Measurements from ENCODE around the gene NYAP2.

NYAP2 gene

DNA sequence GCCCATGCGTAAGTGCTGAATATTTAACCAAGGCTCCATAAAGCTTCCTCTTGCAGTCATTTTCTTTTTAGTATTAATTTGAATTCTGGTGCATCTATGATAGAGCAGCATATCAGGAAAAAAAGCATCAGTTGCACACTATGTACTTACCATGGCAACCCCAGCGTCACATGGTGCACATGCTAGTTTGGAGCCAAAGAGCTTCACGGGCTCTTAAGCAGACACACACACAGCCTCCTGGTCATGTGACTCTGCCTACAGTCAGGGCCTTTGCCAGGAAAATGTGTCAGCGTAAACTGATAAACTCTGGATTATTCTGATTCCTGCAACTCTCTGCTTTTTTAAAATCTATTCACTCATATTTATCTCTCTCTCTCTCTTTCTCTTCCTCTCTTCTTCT lies 30.2 kb downstream of the NYAP2 start:
- DNase-seq: peak; percentile 39

DNA sequence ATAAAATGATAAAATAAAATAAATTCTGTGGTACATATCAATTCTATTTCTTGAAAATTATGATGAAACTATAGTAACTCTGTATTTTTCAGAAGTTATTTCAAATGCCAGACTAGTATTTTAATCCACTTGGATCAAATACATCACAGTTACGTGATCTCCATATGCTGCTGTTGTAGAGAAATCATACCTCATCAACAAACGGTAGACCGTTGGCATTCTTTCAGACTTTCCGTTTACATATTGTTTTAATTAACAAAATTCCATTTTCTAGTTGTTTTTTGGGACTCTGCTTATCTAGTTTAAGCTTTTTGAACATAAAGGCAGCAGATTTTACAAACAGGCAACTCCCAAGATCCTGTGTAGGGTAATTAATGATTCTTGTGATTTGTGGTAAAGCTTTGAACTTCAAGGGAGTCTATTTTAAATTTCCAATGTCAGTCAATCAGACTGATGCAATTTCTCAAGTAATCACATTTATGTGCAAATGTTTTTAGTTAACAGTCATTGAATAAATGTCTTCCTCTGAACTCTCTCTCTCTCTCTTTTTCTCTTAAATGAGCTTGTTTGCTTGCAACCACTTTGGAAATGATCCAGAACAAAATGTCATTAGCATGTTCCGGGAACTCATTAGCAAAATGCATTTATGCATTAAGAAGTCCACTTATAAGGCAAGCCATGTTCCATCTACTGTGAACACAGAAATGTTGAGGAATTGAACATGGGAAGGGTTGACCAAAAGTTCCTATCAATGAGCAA lies 31.8 kb downstream of the NYAP2 start:
- no peak for DNase-seq

DNA sequence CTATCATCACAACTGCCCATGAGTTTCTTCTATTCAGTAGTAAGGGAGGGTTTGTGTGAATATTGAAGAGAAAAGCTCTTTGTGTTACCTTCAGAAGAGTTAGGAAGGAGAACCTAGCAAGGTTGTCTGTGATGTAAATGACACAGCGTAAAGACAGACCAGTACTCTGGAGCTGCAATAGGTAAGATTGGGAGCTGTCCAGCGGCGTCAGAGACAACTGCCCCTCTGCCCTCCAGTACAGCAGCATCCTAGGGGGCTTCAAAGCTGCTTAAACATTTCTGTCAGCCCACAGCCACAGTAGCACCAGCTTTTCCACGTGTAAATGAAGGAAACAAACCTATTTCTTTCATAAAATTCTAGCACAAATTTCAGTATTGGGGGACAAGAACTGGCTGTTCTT lies 34.5 kb downstream of the NYAP2 start:
- DNase-seq: no peak

DNA sequence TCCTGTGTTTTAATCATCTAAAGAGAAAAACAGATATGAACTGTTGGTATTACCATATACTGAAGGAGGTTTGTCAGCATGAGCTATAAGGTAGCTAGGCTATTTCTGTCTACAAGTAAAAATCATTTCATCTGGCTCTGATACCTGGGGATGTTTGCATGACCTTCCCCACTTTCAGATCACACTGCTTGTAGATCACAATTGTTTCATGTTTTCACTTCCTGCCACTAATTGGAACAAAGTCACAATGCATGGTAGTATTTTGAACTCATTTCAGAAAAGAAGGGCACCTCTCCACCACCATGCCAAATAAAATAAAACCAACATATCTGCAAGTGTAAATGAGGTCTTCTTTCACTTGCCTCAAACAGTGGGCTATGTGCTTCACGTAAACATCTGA lies 37.8 kb downstream of the NYAP2 start:
- DNase-seq: no peak

DNA sequence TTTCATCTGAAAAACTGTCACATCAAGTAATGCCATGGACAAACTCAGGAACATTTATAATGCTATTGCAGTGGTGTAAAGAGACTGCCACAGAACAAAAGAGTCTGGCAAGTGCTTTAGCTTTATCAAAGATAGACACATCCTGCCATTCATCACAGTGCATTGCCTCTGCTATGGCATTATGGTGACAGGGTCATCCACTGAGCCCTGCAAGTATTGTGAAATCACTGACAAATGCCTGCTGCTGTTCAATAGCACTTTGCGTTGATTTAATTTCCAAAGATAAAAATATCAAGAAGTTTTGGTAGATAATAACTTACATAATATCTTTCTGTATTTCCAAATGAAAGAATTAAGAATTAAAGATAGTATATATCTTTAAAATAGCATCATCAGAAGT lies 38.7 kb downstream of the NYAP2 start:
- no peak for DNase-seq

DNA sequence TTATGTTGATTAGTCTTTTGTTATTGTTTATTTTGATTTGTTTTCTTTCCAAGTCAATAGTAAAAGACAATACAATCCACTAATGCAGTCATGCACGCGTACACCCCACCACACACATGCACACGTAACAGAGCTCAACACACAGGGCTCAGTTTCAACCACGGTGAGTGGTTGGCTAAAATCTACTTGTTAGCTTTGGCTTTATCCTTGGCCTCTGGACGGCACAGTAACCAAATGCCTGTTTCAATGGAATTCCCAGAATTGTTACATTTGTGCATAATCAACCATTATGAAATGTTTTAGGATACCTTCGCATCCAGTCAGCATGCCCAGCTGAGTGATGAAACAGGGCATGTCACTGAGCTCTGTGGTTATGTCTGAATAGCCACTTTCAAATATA lies 53.2 kb downstream of the NYAP2 start:
- no peak for DNase-seq

DNA sequence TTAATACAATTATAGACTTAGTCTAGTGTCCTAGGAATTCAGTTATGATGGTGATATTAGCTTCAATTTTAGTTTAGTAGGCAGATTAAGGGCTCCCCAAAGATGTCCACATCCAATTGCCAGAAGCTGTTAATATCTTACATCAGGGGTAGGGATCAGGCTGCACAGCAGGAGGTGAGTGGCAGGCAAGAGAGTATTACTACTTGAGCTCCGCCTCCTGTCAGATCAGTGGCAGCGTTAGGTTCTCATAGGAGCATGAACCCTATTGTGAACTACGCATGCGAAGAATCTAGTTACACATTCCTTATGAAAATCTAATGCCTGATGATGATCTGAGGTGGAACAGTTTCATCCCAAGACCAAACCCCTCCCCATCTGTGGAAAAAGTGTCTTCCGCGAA lies 54.9 kb downstream of the NYAP2 start:
- DNase-seq: no peak

DNA sequence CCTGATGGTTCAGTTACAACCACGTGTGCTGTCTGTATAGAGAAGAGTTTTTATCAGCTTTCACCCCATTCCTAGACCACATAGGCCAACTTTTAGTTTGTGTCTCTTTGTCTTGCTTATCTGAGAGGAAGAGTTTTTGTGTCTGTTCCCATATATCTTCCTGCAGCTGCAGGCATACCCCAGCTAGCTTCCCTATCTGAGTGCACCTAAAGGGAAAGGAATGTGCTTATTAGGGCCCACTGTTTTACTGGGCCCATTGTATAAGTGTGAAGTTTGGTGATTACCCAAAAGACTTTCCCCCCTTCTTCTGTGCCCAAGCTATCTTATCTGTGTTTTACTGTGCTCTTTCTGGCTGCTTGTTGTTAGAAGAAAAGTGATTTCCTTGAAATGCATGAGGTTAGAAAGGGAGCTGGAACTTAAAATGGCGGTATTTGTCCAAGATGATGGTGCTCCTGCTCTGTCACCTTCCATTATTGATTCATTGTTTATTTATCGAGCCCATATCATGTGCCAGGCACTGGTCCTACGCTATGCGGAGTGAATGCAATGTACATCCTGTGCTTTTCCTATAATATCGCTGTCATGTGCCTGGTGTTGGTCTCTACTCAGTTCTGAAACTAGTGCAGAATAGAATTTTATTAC lies 57.2 kb downstream of the NYAP2 start:
- no peak for DNase-seq

DNA sequence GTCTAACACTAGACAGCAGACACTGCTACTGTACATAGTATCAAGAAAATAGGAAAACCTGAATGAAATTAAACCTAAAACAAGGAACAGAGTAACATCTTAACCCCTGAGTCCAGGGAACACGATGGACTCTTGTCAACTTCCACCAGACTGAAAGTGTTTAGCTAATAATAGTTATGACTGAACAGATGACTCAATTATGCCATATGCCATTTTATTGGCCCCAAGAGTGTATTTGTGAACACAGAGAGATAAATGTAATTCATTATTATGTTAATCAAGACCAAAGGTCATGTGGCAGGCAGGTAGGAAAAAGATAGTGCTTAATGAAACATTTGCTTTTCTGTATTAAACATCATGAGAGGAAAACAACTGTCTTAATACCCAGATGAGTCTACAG lies 58.0 kb downstream of the NYAP2 start:
- DNase-seq: no peak

DNA sequence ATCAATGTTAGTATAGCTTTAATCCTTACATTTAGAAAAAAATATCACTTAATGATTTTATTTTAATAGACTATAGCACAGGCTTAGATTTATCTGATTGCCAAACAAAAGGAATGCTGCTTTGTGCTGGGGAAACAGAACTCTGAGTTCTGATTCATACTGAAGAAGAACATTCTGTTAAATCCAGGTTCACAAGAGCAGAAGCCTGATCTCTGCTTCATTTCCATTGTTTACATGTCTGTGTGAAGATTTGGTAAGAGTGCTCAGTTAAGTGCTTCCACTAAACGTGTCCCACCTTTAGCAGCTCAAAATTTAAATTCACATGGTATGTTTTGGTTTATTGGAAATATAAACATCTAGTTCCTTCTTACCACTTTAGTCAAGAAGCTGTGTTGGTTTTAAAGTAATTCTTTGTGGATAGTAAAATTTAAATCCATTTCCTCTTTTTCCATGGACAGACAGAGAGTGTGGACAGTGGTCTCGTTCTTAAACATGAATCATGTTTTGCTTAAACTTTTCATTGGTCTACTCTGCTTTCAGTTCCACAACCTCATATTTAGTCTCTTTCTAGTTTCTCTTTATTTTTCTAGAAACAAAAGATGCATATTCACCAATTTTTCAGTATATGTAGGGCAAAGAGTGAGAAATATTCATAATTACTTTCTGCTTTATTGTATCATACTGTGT lies 59.1 kb downstream of the NYAP2 start:
- DNase-seq: no peak

DNA sequence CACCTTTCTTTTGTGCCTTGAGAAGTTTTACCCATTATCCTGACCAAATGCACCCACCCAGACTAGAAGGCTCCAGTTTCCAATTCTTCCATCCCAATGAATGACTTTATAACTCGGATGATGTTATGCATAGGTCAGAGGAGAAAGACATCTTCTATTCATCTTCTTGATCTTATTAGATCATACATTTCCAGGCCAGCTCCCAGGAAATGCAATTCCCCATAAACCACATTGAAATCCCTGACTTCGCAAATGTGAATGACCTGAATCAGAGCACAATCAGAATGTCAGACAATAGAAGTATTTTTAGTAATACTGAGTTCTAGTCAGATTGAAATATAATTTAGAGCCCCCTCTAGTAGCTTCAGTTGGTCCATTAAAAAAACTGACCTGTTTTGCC lies 62.9 kb downstream of the NYAP2 start:
- no peak for DNase-seq

DNA sequence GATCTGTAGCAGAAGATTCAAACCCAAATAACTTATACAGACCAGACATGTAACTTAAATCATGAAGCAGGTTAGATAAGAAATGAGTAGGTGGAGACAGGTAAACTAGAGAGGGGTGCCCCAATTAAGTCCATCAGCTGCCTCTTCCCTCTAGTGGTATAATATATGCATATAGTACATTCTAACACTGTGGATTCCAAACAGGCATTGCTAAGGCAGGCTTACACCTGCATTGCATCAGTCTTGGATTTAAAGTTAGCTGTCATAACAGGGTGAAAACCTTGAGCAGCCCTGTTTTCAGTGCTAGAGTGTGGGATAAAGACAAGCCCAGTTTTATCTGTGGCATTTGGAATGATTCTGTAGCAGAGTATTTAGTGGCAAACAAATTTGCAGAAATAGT lies 63.4 kb downstream of the NYAP2 start:
- no peak for DNase-seq

DNA sequence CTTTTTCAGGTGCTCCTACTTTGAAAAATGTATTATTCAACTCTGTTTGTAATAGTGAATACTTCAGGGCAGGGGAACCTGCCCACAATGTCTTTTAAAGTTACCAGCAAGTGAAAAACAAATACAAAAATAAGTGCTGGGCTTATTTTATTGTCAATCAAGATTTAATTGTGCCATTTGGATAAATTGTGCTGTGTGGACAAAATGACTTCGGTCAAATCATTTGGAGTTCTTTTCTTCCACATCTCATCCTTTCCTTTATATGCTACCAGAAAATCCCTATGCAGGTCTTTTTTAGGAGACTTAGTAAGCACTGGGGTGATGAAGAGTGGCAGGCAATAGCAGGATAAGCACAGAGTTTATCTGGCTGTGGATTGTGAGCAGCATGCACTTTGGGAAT lies 63.9 kb downstream of the NYAP2 start:
- no peak for DNase-seq

DNA sequence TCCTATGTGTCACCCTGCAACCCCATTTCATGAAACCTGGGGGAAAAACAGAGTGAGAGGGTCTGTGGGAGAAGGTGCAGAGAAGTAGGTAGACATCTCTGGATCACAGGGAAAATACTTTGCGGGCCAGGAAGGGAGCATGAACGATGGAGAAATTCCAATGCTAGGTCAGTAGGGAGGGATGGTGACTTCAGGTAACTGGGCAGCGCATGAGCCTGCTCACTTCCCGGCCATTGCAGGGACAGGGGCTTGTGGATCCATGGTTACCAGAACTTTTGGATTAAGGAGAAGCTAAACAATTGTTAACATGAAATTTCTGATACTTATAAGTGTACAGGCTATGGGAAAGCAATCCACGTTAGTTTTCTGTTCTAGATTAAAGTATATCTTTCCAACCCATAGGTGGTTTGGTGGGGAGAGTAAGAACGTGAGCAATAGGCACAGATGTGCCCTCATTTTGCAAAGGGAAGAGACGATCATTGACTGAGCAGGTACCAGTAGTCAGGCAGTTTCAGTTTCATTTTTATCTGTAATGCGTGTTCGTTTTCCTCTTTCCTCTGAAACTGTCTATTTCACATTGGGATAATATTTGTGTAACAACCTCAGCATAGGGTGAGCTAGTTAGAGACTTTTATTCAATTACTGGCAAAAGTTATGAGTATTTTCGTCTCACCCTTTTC lies 65.0 kb downstream of the NYAP2 start:
- DNase-seq: no peak

DNA sequence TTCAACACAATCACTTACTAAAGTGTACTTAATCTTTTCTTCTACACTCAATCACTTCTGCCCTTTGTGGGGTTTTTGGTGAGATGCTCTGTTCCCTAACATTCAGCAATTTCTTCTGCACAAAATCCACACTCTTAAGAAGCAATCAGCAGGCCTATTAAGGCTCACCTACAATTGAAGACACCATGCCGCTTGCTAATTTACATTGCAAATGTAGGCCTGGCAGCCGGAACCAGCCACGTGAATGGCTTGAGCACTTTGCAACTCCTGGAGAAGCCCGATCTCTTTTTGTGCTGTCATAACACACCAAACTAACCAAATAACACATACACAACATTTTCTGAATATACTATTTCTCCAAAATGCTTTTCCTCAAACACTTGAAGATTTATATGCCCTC lies 66.3 kb downstream of the NYAP2 start:
- DNase-seq: no peak

DNA sequence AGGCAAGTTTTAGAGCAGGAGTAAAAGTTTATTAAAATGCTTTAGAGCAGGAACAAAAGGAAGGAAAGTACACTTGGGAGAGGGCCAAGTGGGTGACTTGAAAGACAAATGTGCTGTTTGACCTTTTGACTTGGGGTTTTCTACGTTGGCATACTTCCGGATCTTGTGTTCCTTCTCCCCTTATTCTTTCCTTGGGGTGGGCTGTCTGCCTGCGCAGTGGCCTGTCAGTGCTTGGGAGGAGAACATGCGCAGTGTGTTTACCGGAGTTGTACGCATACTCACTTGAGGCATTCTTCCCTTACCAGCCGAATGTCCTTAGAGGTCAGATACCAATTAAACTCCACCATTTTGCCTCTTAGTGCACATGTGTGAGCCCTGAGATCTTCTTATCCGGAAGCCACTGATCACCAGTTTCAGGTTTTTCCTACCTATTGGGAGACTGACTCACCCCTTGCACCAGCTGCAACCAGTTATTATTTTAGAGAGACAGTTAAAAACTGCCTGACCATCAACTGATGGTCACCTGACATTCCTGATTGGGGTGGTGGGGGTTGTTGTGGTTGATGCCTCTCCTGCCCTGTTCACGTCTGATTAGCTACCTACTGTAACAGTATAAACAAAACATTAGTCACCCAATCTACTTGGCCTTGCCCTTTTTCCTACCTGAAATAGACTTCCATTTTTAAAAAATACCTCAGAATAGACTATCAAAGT lies 67.5 kb downstream of the NYAP2 start:
- no peak for DNase-seq

DNA sequence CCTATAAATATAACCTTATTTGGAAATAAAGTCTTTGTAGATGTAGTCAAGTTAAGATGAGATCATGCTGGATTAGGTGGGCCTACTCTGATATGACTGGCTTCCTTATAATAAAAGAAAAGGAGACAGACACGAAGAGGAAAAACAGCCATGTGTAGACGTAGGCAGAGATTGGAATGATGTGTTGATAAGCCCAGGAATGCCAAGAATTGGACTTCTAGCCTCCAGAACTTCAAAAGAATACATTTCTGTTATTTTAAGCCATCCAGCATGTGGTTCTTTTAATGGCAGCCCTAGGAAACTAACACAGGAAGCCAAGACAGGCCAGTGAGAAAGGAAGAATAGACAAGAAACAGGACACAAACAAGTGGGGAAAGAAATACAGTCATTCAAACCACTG lies 68.6 kb downstream of the NYAP2 start:
- no peak for DNase-seq

DNA sequence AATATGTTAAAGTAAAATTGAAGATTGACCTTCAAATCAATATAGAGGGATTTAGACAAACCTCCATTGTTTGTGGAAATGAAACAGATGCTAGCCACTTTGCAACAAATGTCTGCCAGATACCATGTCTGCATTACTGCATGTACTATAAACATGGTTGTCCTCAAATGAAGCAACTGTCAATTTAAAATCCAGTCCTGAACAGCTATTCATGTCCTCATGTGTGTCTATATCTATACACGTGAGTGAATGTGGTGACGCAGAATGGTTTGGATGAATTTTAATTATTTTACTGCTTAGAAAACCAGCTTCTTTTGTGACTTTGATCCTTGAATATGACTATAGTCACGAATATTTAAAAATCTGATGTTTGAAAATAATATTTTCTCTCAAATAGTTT lies 71.5 kb downstream of the NYAP2 start:
- no peak for DNase-seq

DNA sequence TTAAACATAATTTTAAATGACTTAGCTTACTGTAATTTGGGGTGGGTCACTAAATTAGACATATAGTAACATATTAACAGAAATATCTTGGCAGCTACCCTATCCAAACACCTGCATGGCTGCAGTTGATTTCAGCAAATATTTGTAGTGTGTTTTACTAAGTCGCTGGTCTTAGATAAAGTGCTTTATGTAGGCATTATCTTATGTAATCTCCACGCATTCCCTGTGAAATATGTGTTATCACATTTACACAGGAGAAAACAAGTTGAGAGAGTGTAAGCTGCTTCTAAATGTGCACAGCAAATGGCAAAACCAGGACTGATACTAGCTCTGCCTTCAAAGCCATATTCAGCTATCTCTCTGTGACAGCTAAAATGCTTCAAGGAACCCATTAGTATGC lies 72.0 kb downstream of the NYAP2 start:
- no peak for DNase-seq

DNA sequence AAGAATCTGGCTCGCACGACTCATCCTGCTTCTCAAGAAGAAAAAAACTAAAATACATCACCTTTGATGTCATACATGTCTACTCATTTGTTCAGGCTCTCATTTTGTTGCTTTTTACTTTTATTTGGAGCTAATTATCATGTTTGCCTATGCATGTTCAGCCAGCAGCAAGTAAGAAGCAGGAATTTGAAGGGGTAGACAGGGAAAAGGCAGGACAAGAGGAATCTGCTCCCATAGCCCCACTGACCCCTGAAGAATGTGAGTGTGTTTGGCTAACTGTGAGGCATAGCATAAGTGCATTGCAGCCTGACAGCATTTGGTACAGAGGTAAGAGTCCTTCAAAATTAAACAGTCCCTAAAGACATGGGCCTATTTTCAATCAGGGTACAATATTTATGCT lies 72.7 kb downstream of the NYAP2 start:
- no peak for DNase-seq

DNA sequence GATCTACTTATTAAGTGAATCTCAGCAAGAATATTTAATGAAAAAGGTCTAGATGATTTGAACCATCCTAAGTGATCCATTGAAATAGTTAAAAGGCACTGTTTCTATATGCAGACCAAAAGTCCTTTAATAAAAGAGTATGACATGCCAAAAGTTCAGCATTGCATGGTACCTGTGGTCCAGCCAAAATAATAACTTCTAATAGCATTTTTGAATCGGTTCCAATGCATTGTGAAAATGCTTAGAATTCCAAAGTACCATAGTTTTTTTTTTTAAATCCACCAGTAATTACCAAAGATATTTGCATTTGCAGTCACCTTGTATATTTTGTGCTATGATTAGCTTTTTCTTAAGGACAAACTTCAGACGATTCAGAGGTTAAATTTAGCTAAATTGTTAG lies 79.9 kb downstream of the NYAP2 start:
- DNase-seq: no peak

DNA sequence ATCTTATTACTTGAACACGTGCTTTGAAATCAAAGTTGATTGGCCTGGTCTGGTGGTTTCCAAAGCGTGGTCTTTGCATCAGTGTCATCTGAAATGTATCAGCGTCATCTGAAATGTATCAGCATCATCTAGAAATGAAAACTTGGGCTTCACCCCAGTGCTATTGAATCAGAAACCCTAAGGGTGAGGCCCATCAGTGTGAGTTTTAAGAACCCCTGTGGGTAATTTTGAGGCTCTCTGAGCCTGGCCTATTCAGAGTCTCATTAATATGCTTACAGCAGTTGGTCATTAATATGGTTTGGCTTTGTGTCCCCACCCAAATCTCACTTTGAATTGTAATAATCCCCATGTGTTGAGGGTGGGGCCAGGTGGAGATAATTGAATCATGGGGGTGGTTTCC lies 85.2 kb downstream of the NYAP2 start:
- DNase-seq: no peak

DNA sequence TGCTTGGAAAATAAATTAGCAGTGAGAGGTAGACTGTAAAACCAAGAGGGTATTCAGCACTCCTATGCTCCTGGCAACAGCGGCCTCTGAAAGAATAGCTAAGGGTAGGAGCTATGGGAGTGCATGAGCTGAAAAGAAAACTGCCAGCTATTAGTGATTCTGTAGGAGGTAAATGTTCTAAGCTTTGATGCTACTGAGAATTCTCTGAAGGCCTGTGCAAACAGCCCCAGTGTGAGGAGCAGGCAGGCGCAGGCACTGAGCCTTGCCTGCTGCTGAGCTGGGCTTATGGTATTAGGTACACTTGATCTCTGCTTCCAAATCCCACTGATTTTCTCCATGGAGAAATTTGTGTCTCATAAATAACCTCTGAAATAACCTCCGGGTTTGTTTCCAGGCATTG lies 86.7 kb downstream of the NYAP2 start:
- DNase-seq: no peak

All from NCI-H2227 treated with DMSO at 0.1 percent for 48 hours (cell line).